Stomach (tissue), 9 donors: Measurements from ENCODE around the gene FMN1. TPM values are rescaled to one million over a fixed set of nuclear protein-coding genes. Genes with fewer than 3 reads are reported as not detected.

Experiments
- DNase-seq, 2 donors: peaks; one replicate each; pipeline versions ENCODE4 v3.0.0 to v3.0.0-alpha.2; 2013 to 2019
- H3K27ac ChIP-seq, 5 donors: fragments of 200-600 bp in 4 of 5; sonication (generic) in 4 of 5; one replicate each; pipeline ENCODE4 v1.5.1; 2013 to 2019; ENCODE audit warnings: mild to moderate bottlenecking in 1 of 5, moderate library complexity in 1 of 5
- H3K27me3 ChIP-seq, 3 donors: fragments of 200-600 bp; sonication (generic); one replicate each; pipeline ENCODE4 v1.5.1; 2017 to 2019; ENCODE audit warnings: mixed run types in 1 of 3
- H3K36me3 ChIP-seq, 4 donors: fragments of 200-600 bp; sonication (generic); 1 replicate in 3 of 4; 2 replicates in 1 of 4; pipeline ENCODE4 v1.5.1; 2016 to 2019
- H3K4me1 ChIP-seq, 4 donors: fragments of 200-600 bp; sonication (generic); one replicate each; pipeline ENCODE4 v1.5.1; 2016 to 2019
- H3K4me3 ChIP-seq, 4 donors: fragments of 200-600 bp; sonication (generic) in 3 of 4; one replicate each; pipeline ENCODE4 v1.5.1; 2016 to 2019; ENCODE audit warnings: mild to moderate bottlenecking in 1 of 4
- H3K9me3 ChIP-seq, 4 donors: fragments of 200-600 bp; sonication (generic); one replicate each; pipeline ENCODE4 v1.5.1; 2016 to 2019
- EP300 ChIP-seq: sonication (generic); formaldehyde crosslinking; IDR thresholded peaks from one replicate; pipeline ENCODE4 v1.6.1; 2017; ENCODE audit warnings: antibody characterized with exemption
- POLR2A ChIP-seq, 4 donors: fragments of 450-650 bp; IDR thresholded peaks; one replicate each; pipeline ENCODE4 v1.6.1; 2016; ENCODE audit warnings: antibody characterized with exemption in 4 of 4, control low read depth in 2 of 4, mild to moderate bottlenecking in 1 of 4, moderate library complexity in 1 of 4
- POLR2AphosphoS5 ChIP-seq, 3 donors: sonication (generic); formaldehyde crosslinking; IDR thresholded peaks; one replicate each; pipeline ENCODE4 v1.6.1; 2016; ENCODE audit warnings: antibody characterized with exemption in 3 of 3
- WGBS, 5 donors: extraction: QIAGEN DNeasy Blood & Tissue Kit in 3 of 5; methylation state at CpG; one replicate each; pipeline versions ENCODE4 v1.1.5 to v1.1.7; 2013 to 2018; 5-methylcytosine and 5-hydroxymethylcytosine counted together
- intact Hi-C: fragments of 100-400 bp; cut with DNase I; formaldehyde crosslinking; loops from one replicate; pipeline ENCODE4 v1.15.1; 2023; ENCODE audit warnings: low total_unique reads
- polyA plus RNA-seq, 3 donors: library from polyadenylated mRNA; stranded (reverse); fragments of 200-250 nt; gene quantifications; one replicate each; pipeline ENCODE4 v1.2.3, GENCODE V29; 2013
- total RNA-seq, 5 donors: library from RNA; depleted of rRNA; stranded (reverse); fragments of >200 nt; gene quantifications; one replicate each; pipeline versions ENCODE4 v1.1.0 to v1.2.3, GENCODE V29; 2014 to 2016
- TF ChIP-seq, protein P1 (sequence below), 7 experiments: fragments of 450-650 bp in 4 of 7; fragments of 200-600 bp in 3 of 7; sonication (generic) in 3 of 7; IDR thresholded peaks; one replicate each; pipeline ENCODE4 v1.5.1; 2016 to 2019; ENCODE audit warnings: antibody characterized with exemption in 7 of 7, control low read depth in 2 of 7, mild to moderate bottlenecking in 1 of 7
- donor health status: healthy with polysubstance abuse.
- donor health status: Bipolar disorder and iron deficiency.
- donor health status: healthy.

Gene FMN1
- total and polyA plus RNA-seq, 8 donors: 0.40 to 58.0 (median 22.9) TPM

DNA sequence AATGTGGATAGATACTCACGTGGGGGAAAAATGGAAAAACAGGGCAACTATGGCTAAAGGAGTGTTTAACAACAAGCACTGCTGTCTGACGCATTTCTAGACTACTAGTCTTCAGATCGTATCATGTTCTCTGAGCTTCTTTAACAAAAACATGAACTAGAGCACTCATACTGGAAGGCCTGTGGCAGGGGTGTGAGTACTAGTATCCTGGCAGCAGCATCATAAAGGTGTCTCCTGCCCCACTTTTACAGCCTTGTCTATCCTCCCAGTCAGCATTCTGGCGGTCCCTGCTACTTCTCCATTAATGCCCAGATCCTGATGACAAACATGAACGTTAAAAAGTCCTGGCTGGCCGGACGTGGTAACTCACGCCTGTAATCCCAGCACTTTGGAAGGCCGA, 4.0 kb downstream of the FMN1 start:
- WGBS, 5 donors: 82 to 92% (median 89%) methylated on average over 9 of the region's 9 CpGs
- intact Hi-C loops: no loop called here

DNA sequence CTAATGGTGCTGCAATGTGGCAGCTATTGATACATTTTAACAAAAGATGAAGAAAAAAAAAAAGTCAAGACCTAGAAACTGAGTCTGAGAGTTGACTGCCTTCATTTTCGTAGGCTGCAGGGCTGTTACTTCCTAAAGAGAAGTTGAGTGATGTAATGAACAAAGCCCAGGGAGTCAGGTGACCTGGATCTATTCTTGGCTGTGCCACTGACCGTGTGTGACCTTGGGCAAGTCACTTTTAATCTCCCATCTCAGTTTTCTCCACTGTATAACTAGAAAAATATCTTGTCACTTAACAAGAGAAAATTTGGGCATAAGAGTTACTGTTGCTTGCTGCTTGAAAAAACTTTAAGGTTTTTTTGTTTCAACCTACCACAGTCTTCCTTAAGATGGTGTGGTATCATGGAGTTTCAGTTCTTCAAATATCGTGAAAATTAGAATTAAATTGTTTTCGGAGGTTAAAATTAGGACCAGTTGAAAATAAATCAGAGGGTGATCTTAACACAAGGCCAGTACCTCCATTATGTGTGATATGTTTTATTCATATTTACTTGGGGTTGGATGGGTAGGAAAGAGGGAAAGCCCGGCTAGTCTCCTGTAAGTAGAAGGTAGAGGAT, 5.8 kb downstream of the FMN1 start:
- WGBS, 5 donors: 64 to 77% (median 75%) methylated on average over 5 of the region's 5 CpGs
- H3K36me3 ChIP-seq: no peaks in the 10 kb centered on the region
- TF ChIP-seq, protein P1, sequence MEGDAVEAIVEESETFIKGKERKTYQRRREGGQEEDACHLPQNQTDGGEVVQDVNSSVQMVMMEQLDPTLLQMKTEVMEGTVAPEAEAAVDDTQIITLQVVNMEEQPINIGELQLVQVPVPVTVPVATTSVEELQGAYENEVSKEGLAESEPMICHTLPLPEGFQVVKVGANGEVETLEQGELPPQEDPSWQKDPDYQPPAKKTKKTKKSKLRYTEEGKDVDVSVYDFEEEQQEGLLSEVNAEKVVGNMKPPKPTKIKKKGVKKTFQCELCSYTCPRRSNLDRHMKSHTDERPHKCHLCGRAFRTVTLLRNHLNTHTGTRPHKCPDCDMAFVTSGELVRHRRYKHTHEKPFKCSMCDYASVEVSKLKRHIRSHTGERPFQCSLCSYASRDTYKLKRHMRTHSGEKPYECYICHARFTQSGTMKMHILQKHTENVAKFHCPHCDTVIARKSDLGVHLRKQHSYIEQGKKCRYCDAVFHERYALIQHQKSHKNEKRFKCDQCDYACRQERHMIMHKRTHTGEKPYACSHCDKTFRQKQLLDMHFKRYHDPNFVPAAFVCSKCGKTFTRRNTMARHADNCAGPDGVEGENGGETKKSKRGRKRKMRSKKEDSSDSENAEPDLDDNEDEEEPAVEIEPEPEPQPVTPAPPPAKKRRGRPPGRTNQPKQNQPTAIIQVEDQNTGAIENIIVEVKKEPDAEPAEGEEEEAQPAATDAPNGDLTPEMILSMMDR (IDR thresholded peaks at IDR 0.05): no peak
- no peak for TF ChIP-seq EP300
- TF ChIP-seq POLR2A (IDR thresholded peaks at IDR 0.05): no peak
- TF ChIP-seq POLR2AphosphoS5 (IDR thresholded peaks at IDR 0.05): no peak
- DNase-seq: no peak
- intact Hi-C loops: no loop called here
- H3K9me3 ChIP-seq: no peaks in the 10 kb centered on the region
- H3K27me3 ChIP-seq: peaks cover 0 to 2% (median 0%) of the 10 kb centered on the region in 3 donors
- no peak overlapping the region for H3K27ac ChIP-seq
- H3K4me3 ChIP-seq: no peak overlapping the region
- no peaks in the 10 kb centered on the region for H3K4me1 ChIP-seq

More for the DNA sequence above, 4.0 kb downstream of the FMN1 start:
- H3K36me3 ChIP-seq: no peaks in the 10 kb centered on the region
- H3K27me3 ChIP-seq: peaks cover 0 to 8% (median 5%) of the 10 kb centered on the region in 3 donors
- H3K9me3 ChIP-seq: no peaks in the 10 kb centered on the region
- TF ChIP-seq, protein P1 (IDR thresholded peaks at IDR 0.05): no peak
- no peak for TF ChIP-seq EP300
- TF ChIP-seq POLR2AphosphoS5 (IDR thresholded peaks at IDR 0.05): no peak
- no peak for TF ChIP-seq POLR2A (IDR thresholded peaks at IDR 0.05)
- H3K4me1 ChIP-seq: peaks cover 0 to 13% (median 8%) of the 10 kb centered on the region in 4 donors
- H3K4me3 ChIP-seq: no peak overlapping the region
- no peak overlapping the region for H3K27ac ChIP-seq
- no peak for DNase-seq

DNA sequence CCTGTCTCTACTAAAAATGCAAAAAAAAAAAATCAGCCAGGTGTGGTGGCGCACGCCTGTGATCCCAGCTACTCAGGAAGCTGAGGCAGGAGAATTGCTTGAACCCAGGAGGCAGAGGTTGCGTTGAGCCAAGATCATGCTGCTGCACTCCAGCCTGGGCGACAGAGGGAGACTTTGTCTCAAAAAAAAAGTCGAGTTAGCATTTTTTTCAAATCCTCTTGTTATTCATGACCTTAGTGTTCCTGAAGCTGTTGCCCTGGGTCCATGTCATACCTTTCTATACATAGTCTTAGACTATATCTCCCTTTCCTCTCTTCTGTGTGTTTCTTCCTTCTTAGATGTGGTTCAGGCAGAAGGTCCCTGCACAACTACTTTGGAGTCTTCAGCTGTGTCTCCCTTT, 6.4 kb downstream of the FMN1 start:
- Histone ChIP-seq H3K27ac (no peak overlapping the region), H3K9me3 (no peaks in the 10 kb centered on the region), H3K27me3 (no peaks in the 10 kb centered on the region), H3K4me3 (no peak overlapping the region), H3K4me1 (no peaks in the 10 kb centered on the region), H3K36me3 (no peaks in the 10 kb centered on the region)
- WGBS, 5 donors: 81 to 87% (median 84%) methylated on average over 5 of the region's 5 CpGs
- TF ChIP-seq, protein P1 (IDR thresholded peaks at IDR 0.05): no peak
- TF ChIP-seq POLR2AphosphoS5 (IDR thresholded peaks at IDR 0.05): no peak
- TF ChIP-seq EP300: no peak
- no peak for TF ChIP-seq POLR2A (IDR thresholded peaks at IDR 0.05)
- intact Hi-C loops: no loop called here
- no peak for DNase-seq

DNA sequence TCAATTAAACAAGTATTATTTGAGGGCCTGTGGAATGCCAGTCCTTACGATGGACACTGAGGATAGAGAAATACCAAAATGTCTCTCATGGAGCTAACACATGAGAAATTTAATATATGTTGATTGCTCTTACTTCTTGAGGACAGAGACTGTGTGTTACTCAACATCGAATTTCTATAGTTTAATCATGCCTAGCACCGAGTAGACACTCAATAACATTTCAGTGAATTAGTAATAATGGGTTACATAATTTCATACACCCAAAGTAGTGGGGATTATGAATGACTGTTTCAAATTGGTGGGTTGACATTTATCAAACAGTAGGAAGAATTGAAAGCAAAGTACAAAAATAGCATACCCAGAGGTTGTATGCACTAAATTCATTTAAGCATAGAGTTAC, 11.2 kb downstream of the FMN1 start:
- H3K4me1 ChIP-seq: no peaks in the 10 kb centered on the region
- TF ChIP-seq EP300: no peak
- TF ChIP-seq, protein P1 (IDR thresholded peaks at IDR 0.05): no peak
- no peak for TF ChIP-seq POLR2A (IDR thresholded peaks at IDR 0.05)
- TF ChIP-seq POLR2AphosphoS5 (IDR thresholded peaks at IDR 0.05): no peak
- no peaks in the 10 kb centered on the region for H3K27me3 ChIP-seq
- H3K4me3 ChIP-seq: no peak overlapping the region
- 81 to 92% (median 82%) methylated on average over 3 of the region's 3 CpGs for WGBS, 5 donors
- no peaks in the 10 kb centered on the region for H3K36me3 ChIP-seq
- no peaks in the 10 kb centered on the region for H3K9me3 ChIP-seq
- H3K27ac ChIP-seq: no peak overlapping the region
- intact Hi-C loops: no loop called here
- DNase-seq: no peak
